GM12873 (cell line): Measurements from ENCODE around the gene PARP12.

ENCODE experiments used
- TF ChIP-seq, protein P1 (sequence below): IDR thresholded peaks from 2 replicates; pipeline ENCODE4 v1.5.1; 2012; ENCODE audit warnings: low read depth, mild to moderate bottlenecking, moderate library complexity, low read length, control low read depth; ENCODE audit not compliant: insufficient read depth; ENCODE audit errors: missing control alignments

PARP12 gene

DNA sequence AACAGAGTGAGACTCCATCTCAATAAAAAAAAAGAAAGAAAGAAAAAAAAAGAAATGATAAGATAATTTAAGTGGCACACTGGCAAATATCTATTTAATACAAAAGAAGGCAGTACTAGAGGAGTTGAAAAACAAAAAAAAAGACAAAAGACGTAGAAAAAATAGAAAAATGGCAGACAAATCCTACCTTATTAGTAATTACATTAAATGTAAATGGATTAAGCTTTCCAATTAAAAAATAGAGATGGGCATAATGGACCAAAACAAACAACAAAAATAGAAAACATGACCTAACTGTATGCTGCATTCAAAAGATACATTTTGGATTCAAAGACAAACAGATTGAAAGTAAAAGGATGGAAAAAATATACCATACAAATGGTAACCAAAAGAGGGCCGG lies 5.3 kb upstream of the PARP12 start:
- TF ChIP-seq, protein P1, sequence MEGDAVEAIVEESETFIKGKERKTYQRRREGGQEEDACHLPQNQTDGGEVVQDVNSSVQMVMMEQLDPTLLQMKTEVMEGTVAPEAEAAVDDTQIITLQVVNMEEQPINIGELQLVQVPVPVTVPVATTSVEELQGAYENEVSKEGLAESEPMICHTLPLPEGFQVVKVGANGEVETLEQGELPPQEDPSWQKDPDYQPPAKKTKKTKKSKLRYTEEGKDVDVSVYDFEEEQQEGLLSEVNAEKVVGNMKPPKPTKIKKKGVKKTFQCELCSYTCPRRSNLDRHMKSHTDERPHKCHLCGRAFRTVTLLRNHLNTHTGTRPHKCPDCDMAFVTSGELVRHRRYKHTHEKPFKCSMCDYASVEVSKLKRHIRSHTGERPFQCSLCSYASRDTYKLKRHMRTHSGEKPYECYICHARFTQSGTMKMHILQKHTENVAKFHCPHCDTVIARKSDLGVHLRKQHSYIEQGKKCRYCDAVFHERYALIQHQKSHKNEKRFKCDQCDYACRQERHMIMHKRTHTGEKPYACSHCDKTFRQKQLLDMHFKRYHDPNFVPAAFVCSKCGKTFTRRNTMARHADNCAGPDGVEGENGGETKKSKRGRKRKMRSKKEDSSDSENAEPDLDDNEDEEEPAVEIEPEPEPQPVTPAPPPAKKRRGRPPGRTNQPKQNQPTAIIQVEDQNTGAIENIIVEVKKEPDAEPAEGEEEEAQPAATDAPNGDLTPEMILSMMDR = no peak

DNA sequence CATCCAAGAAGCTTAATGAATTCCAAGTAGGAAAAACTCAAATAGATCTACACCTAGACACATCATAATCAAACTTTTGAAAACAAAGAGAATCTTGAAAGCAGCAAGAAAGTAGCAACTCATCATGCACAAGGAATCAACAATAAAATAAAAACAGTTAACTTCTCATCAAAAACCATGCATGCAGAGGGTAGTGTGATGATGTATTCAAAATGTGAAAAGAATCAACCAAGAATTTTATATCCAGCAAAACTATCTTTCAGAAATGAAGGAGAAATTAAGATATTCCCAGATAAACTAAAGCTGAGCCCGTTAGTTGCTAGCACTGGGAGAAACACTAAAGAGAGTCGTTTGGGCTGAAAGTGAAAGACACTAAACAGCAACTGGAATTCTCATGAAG lies 4.3 kb upstream of the PARP12 start:
- TF ChIP-seq, protein P1 = no peak

GRCh38 chr7:140062118-140062527 lies 628 bp downstream of the PARP12 start:
- TF ChIP-seq, protein P1 = no peak

DNA sequence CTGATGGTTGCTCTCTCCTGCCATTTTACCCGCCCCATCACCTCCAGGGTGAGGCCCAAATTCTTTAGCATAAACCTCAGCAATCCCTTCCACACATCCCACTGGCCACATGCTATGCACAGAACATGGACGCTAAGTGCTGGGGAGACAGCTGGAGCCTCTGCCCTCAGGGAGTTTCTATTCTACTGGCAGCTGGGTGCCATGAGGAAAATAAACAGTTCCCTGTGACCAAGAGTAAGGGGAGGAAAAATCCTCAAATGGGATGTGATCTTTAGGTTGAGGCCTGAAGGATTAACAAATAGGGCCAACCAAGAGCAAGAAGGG lies 1.2 kb downstream of the PARP12 start:
- TF ChIP-seq, protein P1 = no peak

GRCh38 chr7:140060788-140061606 lies 1.8 kb downstream of the PARP12 start:
- TF ChIP-seq, protein P1 = no peak

- TF ChIP-seq, protein P1 = no peak
Observed at GRCh38 chr7:140060243-140060630, 2.5 kb downstream of the PARP12 start.

DNA sequence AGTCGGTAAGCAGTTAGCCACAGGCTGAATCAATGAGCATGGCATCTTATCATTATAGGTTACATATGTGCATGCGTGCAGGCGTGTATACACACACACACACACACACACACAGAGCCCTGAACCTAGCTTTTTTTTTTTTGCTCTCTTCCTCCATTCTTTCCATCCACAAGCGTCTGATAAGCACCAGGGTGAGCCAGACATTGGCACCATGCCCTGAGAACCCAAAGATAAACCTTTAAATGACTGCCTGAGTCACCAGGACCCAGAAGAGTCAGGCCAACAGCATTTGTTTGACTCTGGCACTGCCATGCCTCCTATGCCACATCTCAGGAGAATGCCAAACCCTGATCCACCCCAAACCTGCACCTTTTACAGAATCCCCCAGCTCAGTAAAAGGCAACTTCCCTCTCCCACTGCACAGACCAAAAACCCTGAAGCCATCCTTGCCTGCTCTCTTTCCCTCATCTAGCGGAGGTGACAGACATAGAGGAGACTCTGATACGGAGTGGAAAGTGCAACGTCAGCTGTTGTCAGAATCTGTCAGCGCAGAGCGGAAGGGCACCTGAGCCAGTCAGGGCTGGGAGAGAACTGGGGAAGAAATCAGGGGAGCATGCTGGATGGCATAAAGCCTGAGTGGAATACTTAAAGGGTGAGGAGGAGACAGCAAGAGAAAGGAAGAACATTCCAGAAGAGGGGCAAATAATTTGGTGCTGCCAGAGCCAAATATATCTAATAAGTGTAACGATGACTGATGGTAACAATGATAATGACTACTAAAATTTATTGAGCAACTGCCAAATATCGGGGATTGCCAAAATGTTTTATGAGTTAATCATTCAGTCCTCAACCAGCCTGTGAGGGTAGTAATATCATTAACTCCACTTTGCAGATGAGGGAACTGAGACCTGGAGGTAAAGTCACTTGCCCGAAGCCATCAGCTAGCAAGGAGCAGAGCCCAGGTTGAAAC lies 3.2 kb downstream of the PARP12 start:
- TF ChIP-seq, protein P1 = no peak
